HepG2 (cell line): ENCODE data around the gene ARMH3. TPM values are rescaled to one million over a fixed set of nuclear protein-coding genes. Genes with fewer than 3 reads are reported as not detected.

Experiments used
- ADNP ChIP-seq: sonication (generic); formaldehyde crosslinking; IDR thresholded peaks from 2 replicates; pipeline ENCODE4 v1.4.0; 2020; ENCODE audit warnings: missing genetic modification reagents
- BRD4 ChIP-seq: sonication (generic); formaldehyde crosslinking; IDR thresholded peaks from 2 replicates; pipeline ENCODE4 v1.4.0; 2020; ENCODE audit warnings: missing genetic modification reagents
- DMTF1 ChIP-seq: sonication (generic); formaldehyde crosslinking; IDR thresholded peaks from 2 replicates; pipeline ENCODE4 v1.4.0; 2020; ENCODE audit warnings: mild to moderate bottlenecking, missing genetic modification reagents
- GABPB1 ChIP-seq: IDR thresholded peaks from 2 replicates; pipeline ENCODE4 v1.6.1; 2016; ENCODE audit warnings: mild to moderate bottlenecking, missing genetic modification reagents, moderate library complexity, missing compliant biosample characterization
- HOXA3 ChIP-seq: sonication (generic); formaldehyde crosslinking; IDR thresholded peaks from 2 replicates; pipeline ENCODE4 v1.5.0; 2020; ENCODE audit warnings: missing genetic modification reagents
- KLF16 ChIP-seq, 2 experiments: sonication (generic) in 1 of 2; formaldehyde crosslinking in 1 of 2; IDR thresholded peaks; 2 replicates each; pipeline versions ENCODE4 v1.6.1 to v1.8.0; 2016 to 2023; ENCODE audit warnings: missing genetic modification reagents in 2 of 2, missing compliant biosample characterization in 1 of 2
- MTF1 ChIP-seq: sonication (generic); formaldehyde crosslinking; IDR thresholded peaks from 2 replicates; pipeline ENCODE4 v1.5.0; 2020; ENCODE audit warnings: missing genetic modification reagents
- SMAD3 ChIP-seq: sonication (generic); formaldehyde crosslinking; IDR thresholded peaks from 2 replicates; pipeline ENCODE4 v1.4.0; 2020; ENCODE audit warnings: missing genetic modification reagents
- SYNCRIP ChIP-seq: fragments of 200-400 bp; formaldehyde crosslinking; IDR thresholded peaks from 2 replicates; pipeline ENCODE4 v1.6.1; 2018; ENCODE audit warnings: mild to moderate bottlenecking, low read depth, low read length; ENCODE audit not compliant: insufficient read depth
- TAF1 ChIP-seq: sonication (generic); formaldehyde crosslinking; IDR thresholded peaks from 2 replicates; pipeline ENCODE4 v1.4.0; 2020; ENCODE audit warnings: missing genetic modification reagents
- ZNF317 ChIP-seq: sonication (generic); formaldehyde crosslinking; IDR thresholded peaks from 2 replicates; pipeline ENCODE4 v1.5.0; 2020; ENCODE audit warnings: mild to moderate bottlenecking, missing genetic modification reagents
- ZNF703 ChIP-seq: sonication (generic); formaldehyde crosslinking; IDR thresholded peaks from 2 replicates; pipeline ENCODE4 v1.5.1; 2020; ENCODE audit warnings: missing genetic modification reagents, mild to moderate bottlenecking, moderate library complexity, borderline replicate concordance
- ZNF749 ChIP-seq: sonication (generic); formaldehyde crosslinking; IDR thresholded peaks from 2 replicates; pipeline ENCODE4 v1.8.0; 2022; ENCODE audit warnings: mild to moderate bottlenecking, missing genetic modification reagents, moderate library complexity, borderline replicate concordance
- ZNF772 ChIP-seq: sonication (generic); formaldehyde crosslinking; IDR thresholded peaks from 2 replicates; pipeline ENCODE4 v1.5.0; 2020; ENCODE audit warnings: mild to moderate bottlenecking, missing genetic modification reagents
- ZNF782 ChIP-seq: sonication (generic); formaldehyde crosslinking; IDR thresholded peaks from 2 replicates; pipeline ENCODE4 v1.4.0; 2020; ENCODE audit warnings: missing genetic modification reagents, mild to moderate bottlenecking, borderline replicate concordance
- polyA plus RNA-seq, 8 experiments: library from polyadenylated mRNA; depleted of rRNA in 3 of 8; stranded (reverse) in 7 of 8; unstranded in 1 of 8; fragments of >200 nt; fragmentation: Illumina TruSeq in 4 of 8; extraction: Trizol in 4 of 8; gene quantifications; 2 replicates each; pipeline versions ENCODE4 v1.2.1 to v1.2.3, GENCODE V29; 2011 to 2016; ENCODE audit warnings: low read depth in 4 of 8, missing spikeins in 1 of 8, mixed read lengths in 1 of 8; ENCODE audit not compliant: insufficient read depth in 1 of 8
- total RNA-seq, 5 experiments: library from RNA; depleted of rRNA; stranded (reverse); fragments of >200 nt; fragmentation: Illumina TruSeq; extraction: Trizol; gene quantifications; 2 replicates each; pipeline ENCODE4 v1.2.3, GENCODE V29; 2016; ENCODE audit warnings: low read depth in 1 of 5
- TF ChIP-seq, protein P1 (sequence below): sonication (generic); formaldehyde crosslinking; IDR thresholded peaks from 2 replicates; pipeline ENCODE4 v1.5.1; 2020; ENCODE audit warnings: mild to moderate bottlenecking, moderate library complexity, missing genetic modification reagents
- TF ChIP-seq, protein P2 (sequence below): sonication (generic); formaldehyde crosslinking; IDR thresholded peaks from 2 replicates; pipeline ENCODE4 v1.5.1; 2020; ENCODE audit warnings: missing genetic modification reagents, mild to moderate bottlenecking, borderline replicate concordance
- TF ChIP-seq, protein P3 (sequence below): sonication (generic); formaldehyde crosslinking; IDR thresholded peaks from 2 replicates; pipeline ENCODE4 v1.4.0; 2020; ENCODE audit warnings: missing genetic modification reagents
- TF ChIP-seq, protein P4 (sequence below): sonication (generic); formaldehyde crosslinking; IDR thresholded peaks from 2 replicates; pipeline ENCODE4 v1.5.1; 2020; ENCODE audit warnings: missing genetic modification reagents, mild to moderate bottlenecking, borderline replicate concordance

The ARMH3 gene
- total and polyA plus RNA-seq, 2 of the 13 experiments (the other 11 are each of a cell fraction or from before 2014, with no cell fraction given) = 8.4 to 16.9 TPM

DNA sequence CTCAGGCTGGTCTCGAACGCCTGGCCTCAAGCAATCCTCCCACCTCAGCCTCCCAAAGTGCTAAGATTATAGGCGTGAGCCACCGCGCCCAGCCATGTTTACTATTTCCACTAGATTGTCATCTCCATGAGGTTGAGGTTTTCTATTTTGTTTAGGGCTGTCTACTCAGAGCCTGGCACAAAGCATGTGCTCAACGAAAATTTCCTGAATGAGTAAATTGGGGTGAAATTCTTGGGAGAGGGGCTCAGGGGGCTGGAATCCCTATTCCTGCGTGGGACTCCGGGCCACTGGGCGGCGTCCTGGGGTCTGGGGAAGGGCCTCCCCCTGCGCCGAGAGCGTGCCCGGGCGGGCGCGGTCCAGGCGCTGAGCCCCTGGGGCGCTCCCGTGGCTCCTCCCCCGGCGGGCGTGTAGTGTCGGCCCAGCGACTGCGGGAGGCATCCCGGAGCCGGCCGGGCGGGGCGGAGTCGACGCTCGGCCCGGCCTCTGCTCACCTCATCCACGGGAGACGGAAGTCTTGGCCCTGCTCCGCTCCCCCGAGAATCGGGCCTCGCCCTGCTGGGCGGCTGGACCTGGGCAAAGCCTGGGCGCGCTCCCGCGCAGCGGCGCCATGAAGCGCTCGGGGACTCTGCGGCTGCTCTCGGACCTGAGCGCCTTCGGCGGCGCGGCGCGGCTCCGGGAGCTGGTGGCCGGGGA is 9.0 kb upstream of the ARMH3 start, which contains the start of gene HPS6 (continued):
- TF ChIP-seq, protein P1, sequence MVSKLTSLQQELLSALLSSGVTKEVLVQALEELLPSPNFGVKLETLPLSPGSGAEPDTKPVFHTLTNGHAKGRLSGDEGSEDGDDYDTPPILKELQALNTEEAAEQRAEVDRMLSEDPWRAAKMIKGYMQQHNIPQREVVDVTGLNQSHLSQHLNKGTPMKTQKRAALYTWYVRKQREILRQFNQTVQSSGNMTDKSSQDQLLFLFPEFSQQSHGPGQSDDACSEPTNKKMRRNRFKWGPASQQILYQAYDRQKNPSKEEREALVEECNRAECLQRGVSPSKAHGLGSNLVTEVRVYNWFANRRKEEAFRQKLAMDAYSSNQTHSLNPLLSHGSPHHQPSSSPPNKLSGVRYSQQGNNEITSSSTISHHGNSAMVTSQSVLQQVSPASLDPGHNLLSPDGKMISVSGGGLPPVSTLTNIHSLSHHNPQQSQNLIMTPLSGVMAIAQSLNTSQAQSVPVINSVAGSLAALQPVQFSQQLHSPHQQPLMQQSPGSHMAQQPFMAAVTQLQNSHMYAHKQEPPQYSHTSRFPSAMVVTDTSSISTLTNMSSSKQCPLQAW (CRISPR knock-in tag) = no peak; the same call in 1 of the 2 replicates
- TF ChIP-seq ZNF317 (no peak), ZNF703 (no peak; the same call in 1 of the 2 replicates), ZNF772 (CRISPR knock-in tag) (no peak), TAF1 (CRISPR knock-in tag) (peak; percentile 78), DMTF1 (CRISPR knock-in tag) (no peak), MTF1 (no peak), ZNF749 (CRISPR knock-in tag) (no peak), HOXA3 (CRISPR knock-in tag) (peak; percentile 58; the same call in 1 of the 2 replicates), SYNCRIP (no peak), ZNF782 (CRISPR knock-in tag) (no peak), KLF16 (CRISPR knock-in tag; IDR thresholded peaks at IDR 0.05) (no peak; a peak in 1 of 4 replicates), GABPB1 (peak; percentile 91), BRD4 (CRISPR knock-in tag) (peak; percentile 26; the same call in 1 of the 2 replicates), ADNP (CRISPR knock-in tag) (no peak; the same call in 1 of the 2 replicates), SMAD3 (CRISPR knock-in tag) (peak; percentile 25; the same call in 1 of the 2 replicates)
- TF ChIP-seq, protein P2, sequence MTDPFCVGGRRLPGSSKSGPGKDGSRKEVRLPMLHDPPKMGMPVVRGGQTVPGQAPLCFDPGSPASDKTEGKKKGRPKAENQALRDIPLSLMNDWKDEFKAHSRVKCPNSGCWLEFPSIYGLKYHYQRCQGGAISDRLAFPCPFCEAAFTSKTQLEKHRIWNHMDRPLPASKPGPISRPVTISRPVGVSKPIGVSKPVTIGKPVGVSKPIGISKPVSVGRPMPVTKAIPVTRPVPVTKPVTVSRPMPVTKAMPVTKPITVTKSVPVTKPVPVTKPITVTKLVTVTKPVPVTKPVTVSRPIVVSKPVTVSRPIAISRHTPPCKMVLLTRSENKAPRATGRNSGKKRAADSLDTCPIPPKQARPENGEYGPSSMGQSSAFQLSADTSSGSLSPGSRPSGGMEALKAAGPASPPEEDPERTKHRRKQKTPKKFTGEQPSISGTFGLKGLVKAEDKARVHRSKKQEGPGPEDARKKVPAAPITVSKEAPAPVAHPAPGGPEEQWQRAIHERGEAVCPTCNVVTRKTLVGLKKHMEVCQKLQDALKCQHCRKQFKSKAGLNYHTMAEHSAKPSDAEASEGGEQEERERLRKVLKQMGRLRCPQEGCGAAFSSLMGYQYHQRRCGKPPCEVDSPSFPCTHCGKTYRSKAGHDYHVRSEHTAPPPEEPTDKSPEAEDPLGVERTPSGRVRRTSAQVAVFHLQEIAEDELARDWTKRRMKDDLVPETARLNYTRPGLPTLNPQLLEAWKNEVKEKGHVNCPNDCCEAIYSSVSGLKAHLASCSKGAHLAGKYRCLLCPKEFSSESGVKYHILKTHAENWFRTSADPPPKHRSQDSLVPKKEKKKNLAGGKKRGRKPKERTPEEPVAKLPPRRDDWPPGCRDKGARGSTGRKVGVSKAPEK (CRISPR knock-in tag) = no peak
- TF ChIP-seq, protein P3, sequence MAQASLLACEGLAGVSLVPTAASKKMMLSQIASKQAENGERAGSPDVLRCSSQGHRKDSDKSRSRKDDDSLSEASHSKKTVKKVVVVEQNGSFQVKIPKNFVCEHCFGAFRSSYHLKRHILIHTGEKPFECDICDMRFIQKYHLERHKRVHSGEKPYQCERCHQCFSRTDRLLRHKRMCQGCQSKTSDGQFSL (CRISPR knock-in tag) = no peak
- TF ChIP-seq, protein P4, sequence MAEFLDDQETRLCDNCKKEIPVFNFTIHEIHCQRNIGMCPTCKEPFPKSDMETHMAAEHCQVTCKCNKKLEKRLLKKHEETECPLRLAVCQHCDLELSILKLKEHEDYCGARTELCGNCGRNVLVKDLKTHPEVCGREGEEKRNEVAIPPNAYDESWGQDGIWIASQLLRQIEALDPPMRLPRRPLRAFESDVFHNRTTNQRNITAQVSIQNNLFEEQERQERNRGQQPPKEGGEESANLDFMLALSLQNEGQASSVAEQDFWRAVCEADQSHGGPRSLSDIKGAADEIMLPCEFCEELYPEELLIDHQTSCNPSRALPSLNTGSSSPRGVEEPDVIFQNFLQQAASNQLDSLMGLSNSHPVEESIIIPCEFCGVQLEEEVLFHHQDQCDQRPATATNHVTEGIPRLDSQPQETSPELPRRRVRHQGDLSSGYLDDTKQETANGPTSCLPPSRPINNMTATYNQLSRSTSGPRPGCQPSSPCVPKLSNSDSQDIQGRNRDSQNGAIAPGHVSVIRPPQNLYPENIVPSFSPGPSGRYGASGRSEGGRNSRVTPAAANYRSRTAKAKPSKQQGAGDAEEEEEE = no peak
